Measurements from ENCODE around the gene RHEB.

GRCh38 chr7:151461942-151462230 is 57.8 kb downstream of the RHEB start:
- TF ChIP-seq CREB5 (CRISPR knock-in tag; IDR thresholded peaks at IDR 0.05; ENCODE audit: low read depth) (no peak), RARB (CRISPR knock-in tag; IDR thresholded peaks at IDR 0.05) (no peak), PATZ1 (CRISPR knock-in tag; IDR thresholded peaks at IDR 0.05; ENCODE audit: borderline replicate concordance) (no peak), ESRRG (CRISPR knock-in tag; IDR thresholded peaks at IDR 0.05) (no peak), ARNTL (CRISPR knock-in tag; IDR thresholded peaks at IDR 0.05; ENCODE audit: borderline replicate concordance, low read depth) (no peak), ISL1 (CRISPR knock-in tag; IDR thresholded peaks at IDR 0.05) (no peak)
